ENCODE results near the gene YTHDF1. TPM values are rescaled to one million over a fixed set of nuclear protein-coding genes. Genes with fewer than 3 reads are reported as not detected.

YTHDF1 gene
- total and polyA plus RNA-seq, 2 of the 4 experiments (the other 2 are of a cell fraction) = 10.9 to 22.6 TPM

DNA sequence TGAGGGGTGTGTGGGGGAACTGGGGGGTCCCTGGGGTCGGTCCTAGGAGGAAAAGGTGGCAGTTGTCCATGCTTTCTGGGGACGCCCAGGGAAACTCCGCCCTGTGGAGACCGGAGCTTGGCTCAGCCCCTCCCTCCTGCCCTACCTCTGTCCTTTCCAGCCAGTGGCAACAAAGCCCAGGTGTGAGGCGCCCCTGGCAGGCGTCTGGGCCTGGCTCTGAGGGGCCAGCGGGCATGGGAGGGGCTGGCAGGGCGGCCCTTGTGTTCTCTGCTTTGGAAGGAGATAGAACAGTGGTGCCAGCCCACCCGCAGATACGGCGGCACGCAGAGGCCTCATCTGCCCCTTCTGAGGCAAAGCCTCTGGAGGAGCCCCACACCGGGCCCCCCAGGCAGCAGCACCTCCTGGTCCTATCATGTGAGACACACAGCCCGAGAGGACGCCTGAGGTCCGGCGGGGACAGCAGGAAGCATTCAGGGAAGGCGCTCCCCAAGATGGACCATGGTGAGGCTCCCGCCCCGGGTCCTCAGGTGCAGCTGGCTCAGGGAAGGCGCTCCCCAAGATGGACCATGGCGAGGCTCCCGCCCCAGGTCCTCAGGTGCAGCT, 47.9 kb downstream of the YTHDF1 start:
- Histone ChIP-seq H3K56ac (ENCODE audit: extremely low read depth, insufficient read depth, low read length) (no peak overlapping the region), H2AK9ac (replicated peaks; ENCODE audit: low read depth, low read length, poor library complexity) (no peak overlapping the region), H3K27me3 (ENCODE audit: control insufficient read depth, insufficient read depth, low read length) (peaks cover 44% of the 10 kb centered on the region), H2BK15ac (ENCODE audit: low read depth, low read length) (no peak overlapping the region), H3K14ac (replicated peaks; ENCODE audit: low read depth, low read length) (no peak overlapping the region), H3K79me1 (ENCODE audit: low read depth in 1 of 2, low read length in 2 of 2) (no peaks in the 10 kb centered on the region), H3K36me3 (ENCODE audit: control insufficient read depth, insufficient read depth, low read length) (no peaks in the 10 kb centered on the region), H3K9me1 (ENCODE audit: insufficient read depth, low read length) (no peaks in the 10 kb centered on the region), H3K9ac (ENCODE audit: low read depth, low read length) (no peak overlapping the region), H4K91ac (ENCODE audit: insufficient read depth, low read depth, low read length) (no peak overlapping the region), H2BK5ac (ENCODE audit: low read depth, low read length, poor library complexity, severe bottlenecking) (no peak overlapping the region), H2BK120ac (ENCODE audit: low read depth, low read length) (no peak overlapping the region), H3K4me2 (ENCODE audit: low read depth, low read length) (no peak overlapping the region), H4K20me1 (ENCODE audit: insufficient read depth, low read length) (no peaks in the 10 kb centered on the region; the same call in 1 of the 2 replicates), H3K9me3 (ENCODE audit: control insufficient read depth, insufficient read depth, low read length) (no peaks in the 10 kb centered on the region), H4K5ac (ENCODE audit: low read depth, low read length) (no peak overlapping the region), H3K18ac (ENCODE audit: low read depth, low read length) (no peak overlapping the region), H4K8ac (ENCODE audit: low read depth in 2 of 2, low read length in 2 of 2) (no peak overlapping the region), H3K4me1 (ENCODE audit: control insufficient read depth, insufficient read depth, low read length) (no peaks in the 10 kb centered on the region), H2BK20ac (ENCODE audit: low read depth, low read length) (no peak overlapping the region), H2AK5ac (ENCODE audit: low read depth, low read length) (no peak overlapping the region), H3K4me3 (ENCODE audit: insufficient read depth, low read depth, low read length) (no peak overlapping the region), H3K27ac (ENCODE audit: insufficient read depth, low read length) (no peak overlapping the region), H3K4ac (ENCODE audit: low read depth, low read length) (no peak overlapping the region), H3K23ac (ENCODE audit: low read depth, low read length) (no peak overlapping the region), H2AFZ (replicated peaks; ENCODE audit: low read length, poor library complexity) (no peak overlapping the region)
- TF ChIP-seq MAZ (IDR thresholded peaks at IDR 0.05; ENCODE audit: borderline replicate concordance, low read depth, low read length) (no peak), FOS (IDR thresholded peaks at IDR 0.05; ENCODE audit: low read depth, low read length) (no peak), MXI1 (IDR thresholded peaks at IDR 0.05; ENCODE audit: borderline replicate concordance, low read depth, low read length) (no peak), RAD21 (IDR thresholded peaks at IDR 0.05; ENCODE audit: low read length) (no peak), SMC3 (IDR thresholded peaks at IDR 0.05; ENCODE audit: low read depth, low read length) (no peak), POLR2A (IDR thresholded peaks at IDR 0.05; ENCODE audit: low read depth, low read length) (no peak), BHLHE40 (IDR thresholded peaks at IDR 0.05; ENCODE audit: low read depth, low read length) (no peak)
- TF ChIP-seq, protein P1, sequence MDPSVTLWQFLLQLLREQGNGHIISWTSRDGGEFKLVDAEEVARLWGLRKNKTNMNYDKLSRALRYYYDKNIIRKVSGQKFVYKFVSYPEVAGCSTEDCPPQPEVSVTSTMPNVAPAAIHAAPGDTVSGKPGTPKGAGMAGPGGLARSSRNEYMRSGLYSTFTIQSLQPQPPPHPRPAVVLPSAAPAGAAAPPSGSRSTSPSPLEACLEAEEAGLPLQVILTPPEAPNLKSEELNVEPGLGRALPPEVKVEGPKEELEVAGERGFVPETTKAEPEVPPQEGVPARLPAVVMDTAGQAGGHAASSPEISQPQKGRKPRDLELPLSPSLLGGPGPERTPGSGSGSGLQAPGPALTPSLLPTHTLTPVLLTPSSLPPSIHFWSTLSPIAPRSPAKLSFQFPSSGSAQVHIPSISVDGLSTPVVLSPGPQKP (IDR thresholded peaks at IDR 0.05; ENCODE audit: borderline replicate concordance, low read depth, low read length) = no peak
- intact Hi-C loops (cut with micrococcal nuclease) (no loop called here), in situ Hi-C loops (cut with MboI; ENCODE audit: low sequenced_read_pairs) (no loop called here), dilution Hi-C loops (cut with HindIII; ENCODE audit: low sequenced_read_pairs, unreplicated experiment) (no loop called here)
- DNase-seq = no peak
- CTCF ChIA-PET = no interaction called here
- no peak for ATAC-seq (ENCODE audit: low read depth)
- BruUV-seq (replicated peaks) = no TSS peak
- POLR2A ChIA-PET (ENCODE audit: unreplicated experiment) = no interaction called here
- WGBS, 2 experiments (ENCODE audit: extremely low coverage in 2 of 2, insufficient read length in 1 of 2) = 69% methylated on average over 20 of the region's 23 CpGs; no CpG with 5 or more reads in 1 of the 2 experiments
